CD4-positive, alpha-beta T cell treated with Interleukin-10 for 1 hour (primary cell): ENCODE data around the gene IGF2R.
"Not testable (repeated sequence)": the region's sequence is repeated elsewhere in the genome, so short reads cannot be mapped to it uniquely, and the experiment has no call there.

Experiments used
- DNase-seq: peaks from one replicate; pipeline ENCODE4 v3.0.0-alpha.2; 2020

IGF2R gene

GRCh38 chr6:160128125-160128683 lies 159.3 kb downstream of the IGF2R start:
- no peak for DNase-seq

GRCh38 chr6:160128879-160129516 lies 160.1 kb downstream of the IGF2R start:
- no peak for DNase-seq

- DNase-seq, result no peak
Measured at GRCh38 chr6:160129881-160130615, 161.2 kb downstream of the IGF2R start.

- DNase-seq, result no peak
Measured at GRCh38 chr6:160130729-160131484, 162.0 kb downstream of the IGF2R start.

- no peak for DNase-seq
Measured at GRCh38 chr6:160131636-160132296, 162.9 kb downstream of the IGF2R start.

GRCh38 chr6:160132297-160132637 lies 163.4 kb downstream of the IGF2R start:
- DNase-seq, result no peak

GRCh38 chr6:160132776-160133338 lies 164.0 kb downstream of the IGF2R start:
- no peak for DNase-seq

GRCh38 chr6:160133441-160134336 lies 164.8 kb downstream of the IGF2R start:
- no peak for DNase-seq

- not testable (repeated sequence) for DNase-seq
Measured at GRCh38 chr6:160134337-160134751, 165.5 kb downstream of the IGF2R start.

GRCh38 chr6:160134779-160135547 lies 166.1 kb downstream of the IGF2R start:
- no peak for DNase-seq

GRCh38 chr6:160135907-160136655 lies 167.2 kb downstream of the IGF2R start:
- no peak for DNase-seq

- no peak for DNase-seq
Measured at GRCh38 chr6:160137130-160137988, 168.5 kb downstream of the IGF2R start.

GRCh38 chr6:160137989-160138835 lies 169.3 kb downstream of the IGF2R start:
- DNase-seq, result peak; percentile 71

GRCh38 chr6:160138839-160139419 lies 170.0 kb downstream of the IGF2R start:
- DNase-seq, result no peak

GRCh38 chr6:160139420-160139851 lies 170.6 kb downstream of the IGF2R start:
- DNase-seq, result no peak

- DNase-seq, result not testable (repeated sequence)
Measured at GRCh38 chr6:160140493-160140892, 171.6 kb downstream of the IGF2R start.

- DNase-seq, result no peak
Measured at GRCh38 chr6:160141001-160141726, 172.3 kb downstream of the IGF2R start.
